SKM-1 (cell line): ENCODE measurements around the gene SLC46A3.
"Not testable (repeated sequence)": the region's sequence is repeated elsewhere in the genome, so short reads cannot be mapped to it uniquely, and the experiment has no call there.

Experiments used
- DNase-seq: peaks from one replicate; lab custom pipeline; 2025; ENCODE audit not compliant: unreplicated experiment; lab: John Stamatoyannopoulos, UW

Gene SLC46A3

DNA sequence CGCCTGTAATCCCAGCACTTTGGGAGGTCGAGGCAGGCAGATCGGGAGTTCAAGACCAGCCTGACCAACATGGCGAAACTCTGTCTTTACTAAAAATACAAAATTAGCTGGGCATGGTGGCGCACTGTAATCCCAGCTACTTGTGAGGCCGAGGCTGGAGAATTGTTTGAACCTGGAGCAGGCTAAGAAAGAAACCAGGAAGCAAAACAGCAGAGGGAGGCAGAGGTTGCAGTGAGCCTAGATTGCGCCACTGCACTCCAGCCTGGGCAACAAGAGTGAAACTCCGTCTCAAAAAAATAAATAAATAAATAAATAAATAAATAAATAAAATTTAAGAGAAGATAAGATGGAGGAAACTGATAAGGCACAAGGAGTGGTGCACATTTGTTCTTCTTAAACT is 35.6 kb downstream of the SLC46A3 start:
- DNase-seq: not testable (repeated sequence)

DNA sequence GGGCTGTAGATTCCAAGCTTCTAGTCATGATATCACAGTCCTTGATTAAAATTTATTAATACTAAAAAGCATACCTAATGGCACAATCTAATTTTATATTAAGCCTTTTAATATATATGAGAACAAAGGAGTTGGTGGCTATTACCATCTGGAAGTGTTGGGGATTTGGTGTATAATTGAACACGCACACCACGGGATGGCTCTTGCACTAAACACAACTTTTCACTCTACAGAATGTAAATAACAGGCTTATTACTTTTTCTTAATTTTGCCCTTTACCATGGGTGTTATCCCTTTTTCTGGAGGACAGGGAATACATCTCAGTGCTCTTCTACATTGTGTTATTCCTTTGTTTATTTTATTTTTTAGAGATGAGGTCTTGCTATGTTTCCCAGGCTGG is 38.2 kb downstream of the SLC46A3 start:
- no peak for DNase-seq

DNA sequence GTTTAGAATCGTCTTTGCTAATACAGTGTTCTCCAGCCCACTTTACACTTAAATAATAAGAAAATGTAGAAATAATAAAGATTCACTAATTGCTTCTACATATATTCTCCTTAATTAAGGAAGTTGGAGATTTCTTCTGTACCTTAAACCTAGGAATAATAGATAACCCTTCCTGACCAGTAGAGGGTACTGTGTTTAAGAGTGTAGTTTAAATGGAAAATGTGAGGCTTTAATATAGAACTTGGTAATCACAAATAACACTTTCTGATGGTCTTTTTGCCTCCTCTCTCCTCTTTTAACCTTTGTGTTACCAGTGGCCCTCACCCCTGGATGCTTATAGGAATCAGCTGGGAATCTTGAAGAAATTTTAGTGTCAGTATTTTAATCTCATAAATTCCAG is 39.1 kb downstream of the SLC46A3 start:
- DNase-seq: no peak

DNA sequence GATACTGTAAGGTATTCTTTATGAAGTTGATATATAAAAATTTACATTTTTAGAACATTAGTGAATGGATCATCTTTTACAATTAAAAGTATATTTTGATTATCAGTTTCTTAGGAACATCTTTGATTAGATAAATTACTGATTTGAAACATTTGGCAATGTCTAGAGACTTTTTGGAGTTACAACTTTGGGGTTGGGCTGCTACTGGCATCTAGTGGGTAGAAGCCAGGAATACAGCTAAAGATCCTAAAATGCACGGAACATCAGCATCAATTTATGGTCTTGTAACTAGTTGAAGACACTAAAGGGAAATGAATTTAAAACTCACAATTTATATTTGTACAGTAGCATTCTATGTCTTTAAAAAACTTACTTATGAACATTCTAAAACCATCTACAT is 40.0 kb downstream of the SLC46A3 start:
- no peak for DNase-seq

DNA sequence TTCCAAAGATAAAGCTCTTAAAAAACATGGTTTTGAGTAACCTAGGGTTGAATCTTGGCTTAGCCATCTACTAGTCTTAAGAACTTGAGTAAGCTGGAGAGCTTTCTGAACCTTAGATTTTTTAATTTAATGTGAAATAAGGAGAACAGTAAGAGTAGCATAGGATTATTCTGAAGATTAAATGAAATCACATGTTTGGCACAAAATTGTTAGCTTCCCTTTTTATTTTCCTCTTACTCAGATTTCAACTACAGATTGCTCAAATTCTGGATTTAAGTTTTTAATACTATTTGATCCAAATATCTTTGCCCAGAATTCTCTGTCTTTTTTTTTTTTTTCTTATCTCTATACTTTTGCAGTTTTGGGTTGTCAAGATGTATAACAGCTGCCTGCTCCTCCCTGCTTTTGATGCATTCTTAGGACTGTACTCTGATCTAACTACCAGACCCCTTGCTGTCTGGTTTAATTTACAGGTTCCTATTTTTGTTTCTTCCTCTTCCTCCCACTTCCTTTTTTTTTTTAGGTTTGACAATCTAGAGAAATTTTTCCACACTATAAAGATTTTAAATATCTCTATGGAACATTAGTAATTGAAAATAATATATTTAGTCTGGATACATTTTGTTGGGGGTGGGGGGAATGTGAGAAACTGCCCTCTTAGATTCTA is 47.5 kb downstream of the SLC46A3 start:
- peak; percentile 55 for DNase-seq

DNA sequence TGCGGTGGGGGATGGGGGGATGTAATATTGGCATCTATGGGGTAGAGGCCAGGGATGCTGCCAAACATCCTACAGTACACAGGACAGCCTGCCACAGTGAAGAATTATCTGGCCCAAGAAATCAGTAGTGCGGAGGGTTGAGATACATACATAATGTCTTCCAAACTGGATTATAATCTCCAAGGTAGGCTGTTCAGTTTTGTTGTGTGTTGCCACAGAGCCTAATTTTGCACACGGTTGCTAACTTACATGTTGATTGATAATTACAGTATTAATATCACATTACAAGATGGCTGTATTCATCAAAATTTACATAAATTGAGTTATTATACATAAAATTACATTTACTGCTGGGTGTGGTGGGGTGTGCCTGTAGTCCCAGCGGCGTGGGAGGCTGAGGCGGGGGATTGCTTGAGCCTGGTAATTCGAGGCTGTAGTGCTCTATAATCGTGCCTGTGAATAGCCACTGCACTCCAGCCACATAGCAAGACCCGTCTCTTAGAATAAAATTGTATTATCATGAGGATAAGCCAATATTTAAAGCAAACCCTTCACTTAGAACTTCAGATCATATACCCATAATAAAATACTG is 51.8 kb downstream of the SLC46A3 start:
- DNase-seq: no peak

DNA sequence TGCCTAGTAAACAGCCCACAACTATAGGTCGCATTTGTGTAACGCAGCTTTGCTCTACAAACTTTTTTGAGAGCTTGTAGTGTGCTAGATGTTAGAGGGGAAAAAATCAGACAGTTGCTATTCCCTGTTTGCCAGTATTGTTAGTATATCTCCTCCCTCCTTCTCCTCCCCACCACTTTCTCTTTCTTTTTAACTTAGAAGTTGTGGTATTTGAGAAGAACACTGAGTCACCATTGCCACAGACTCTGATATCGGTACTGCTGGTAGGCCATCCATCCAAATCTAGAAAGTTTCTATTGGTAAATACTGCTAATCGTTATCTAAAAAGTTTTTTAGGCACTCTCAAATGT is 59.2 kb downstream of the SLC46A3 start:
- DNase-seq: no peak

DNA sequence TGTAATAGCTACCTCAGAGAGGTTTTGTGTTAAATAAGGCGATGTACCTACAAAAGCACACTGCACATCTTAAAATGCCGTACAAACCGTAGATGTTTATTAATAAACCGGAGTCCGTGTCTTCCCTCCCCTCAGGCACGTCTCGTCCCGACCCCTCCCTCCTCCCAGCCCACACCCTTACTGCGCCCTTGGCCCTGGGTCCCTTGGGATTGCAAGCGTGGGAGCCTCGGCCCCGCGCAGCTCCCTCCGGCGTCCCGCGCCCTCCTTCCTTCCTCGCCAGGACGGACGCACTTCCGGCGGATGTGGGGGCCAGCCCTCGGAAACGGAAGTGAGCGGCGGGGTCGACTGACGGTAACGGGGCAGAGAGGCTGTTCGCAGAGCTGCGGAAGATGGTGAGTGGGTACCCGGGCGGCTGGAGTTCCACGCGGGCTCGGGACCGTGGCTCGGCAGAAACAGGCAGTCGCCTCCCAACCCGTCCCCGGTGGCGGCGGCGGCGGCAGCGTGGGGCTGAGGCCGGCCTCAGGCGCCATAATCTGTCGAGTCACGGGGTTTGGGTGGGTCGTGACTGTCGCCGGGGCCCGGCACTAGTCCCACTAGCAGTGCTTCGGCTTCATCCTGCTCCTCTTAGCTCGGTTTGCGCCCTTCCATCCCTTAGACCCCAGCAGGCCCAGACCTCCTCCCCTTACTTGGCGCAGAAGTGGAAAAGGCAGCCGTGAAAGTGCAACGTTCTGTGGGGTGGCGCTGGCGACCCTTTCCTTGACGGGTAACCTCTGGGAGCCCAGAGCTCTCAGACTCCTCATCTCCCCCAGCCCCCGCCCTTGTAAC is 59.8 kb downstream of the SLC46A3 start, which contains the start of gene POMP:
Gene POMP (plus strand): TSS at position 335 of the 825 bp plus-strand sequence. CDS start 55 bp downstream, at position 390.
- peak; percentile 77 for DNase-seq

DNA sequence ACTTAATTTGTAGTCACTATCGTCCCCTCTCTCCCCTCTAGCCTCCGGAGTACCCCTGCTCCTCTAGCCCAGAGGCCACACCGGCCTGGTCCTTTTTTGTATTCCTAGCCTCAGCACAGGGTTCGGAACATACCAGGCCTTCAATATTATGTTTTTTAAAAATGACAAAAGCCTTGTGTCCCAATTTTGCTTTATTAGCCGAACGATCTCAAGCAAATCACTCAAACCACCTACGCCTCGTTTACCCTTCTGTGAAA is 60.3 kb downstream of the SLC46A3 start:
- no peak for DNase-seq

DNA sequence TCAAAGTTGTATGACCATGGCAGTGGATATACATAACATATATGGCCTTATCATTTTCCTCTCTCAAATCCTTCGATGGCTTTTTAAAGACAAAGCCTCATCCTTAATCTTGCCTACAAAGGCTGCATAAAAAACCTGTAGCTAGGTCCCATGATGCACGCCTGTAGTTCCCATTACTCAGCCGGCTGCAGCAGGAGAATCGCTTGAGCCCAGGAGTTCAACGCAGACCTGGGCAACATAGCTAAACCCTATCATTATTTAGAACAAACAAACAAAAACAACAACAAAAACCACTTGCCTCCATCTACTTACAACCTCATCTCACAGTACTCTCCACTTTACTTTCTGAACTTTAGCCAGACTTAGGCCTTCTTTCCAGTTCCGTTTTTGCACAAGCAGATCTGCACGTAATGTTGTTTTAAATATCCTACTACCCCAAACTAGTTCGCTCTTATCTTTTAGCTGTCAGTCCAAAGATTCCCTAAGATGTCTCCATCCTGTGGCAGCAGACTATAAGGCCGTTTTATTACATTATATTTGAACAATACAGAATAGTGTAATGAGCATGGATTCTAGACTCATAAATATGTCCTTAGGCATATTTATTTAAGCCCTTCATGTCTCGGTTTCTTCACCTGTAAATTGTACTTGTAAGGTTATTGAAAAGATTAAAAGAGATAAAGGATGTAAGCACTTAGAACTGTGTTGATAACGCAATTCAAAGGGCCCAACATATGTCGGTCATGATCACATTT is 60.8 kb downstream of the SLC46A3 start:
- DNase-seq: no peak

DNA sequence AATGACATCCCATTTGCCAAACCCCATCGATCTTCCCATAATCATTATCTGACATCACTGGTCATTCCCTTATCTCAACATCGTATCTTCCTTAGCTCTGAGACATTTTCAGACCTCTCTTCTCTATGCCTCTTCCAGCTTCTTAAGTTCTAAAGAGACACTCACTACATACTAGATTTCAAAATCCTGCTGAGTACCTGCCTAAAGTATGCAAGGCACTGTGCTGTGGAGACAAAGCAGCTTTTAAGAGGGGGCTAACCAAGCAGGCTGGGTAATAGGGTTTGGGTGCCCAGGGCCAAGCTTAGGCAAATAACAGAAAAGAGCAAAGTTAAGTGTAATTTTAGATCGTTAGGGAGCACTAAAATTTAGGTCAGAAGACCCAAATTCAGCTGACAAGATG is 63.2 kb downstream of the SLC46A3 start:
- DNase-seq: no peak

DNA sequence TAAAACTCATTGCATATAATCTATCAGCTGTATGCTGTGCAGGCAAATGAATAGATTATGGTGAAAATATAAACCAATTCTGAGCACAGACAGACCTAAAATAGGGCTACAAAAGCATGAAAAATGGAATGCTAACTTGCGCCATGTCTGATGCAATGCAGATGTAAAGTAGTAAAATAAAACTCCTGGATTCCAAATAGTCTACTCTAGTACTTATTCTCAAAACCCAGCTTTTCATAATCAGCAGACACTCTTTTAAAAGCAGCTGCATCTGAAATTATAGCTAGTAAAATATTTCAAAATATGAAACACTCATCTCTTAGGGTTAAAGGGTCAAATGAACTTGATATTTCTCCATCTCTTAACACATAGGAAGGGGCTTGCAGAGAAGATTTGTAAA is 64.5 kb downstream of the SLC46A3 start:
- DNase-seq: no peak

DNA sequence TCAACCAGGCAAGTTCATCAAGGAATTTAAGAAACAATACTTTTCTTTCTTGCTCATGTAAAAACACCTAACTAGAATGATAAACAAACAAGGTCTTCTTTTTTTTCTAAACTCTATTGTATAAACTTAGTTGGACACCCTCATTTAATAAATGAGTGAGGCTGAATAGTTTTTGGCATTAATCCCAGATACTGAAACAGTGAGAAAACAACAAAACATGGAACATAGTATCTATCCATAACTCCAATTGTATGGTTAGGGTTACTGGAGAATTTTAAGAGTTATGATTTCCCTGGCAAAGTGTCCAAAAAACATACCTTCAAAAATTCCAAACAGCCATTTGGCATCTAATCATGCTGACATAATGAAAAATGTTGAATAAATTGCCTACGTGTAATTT is 65.7 kb downstream of the SLC46A3 start:
- DNase-seq: no peak

DNA sequence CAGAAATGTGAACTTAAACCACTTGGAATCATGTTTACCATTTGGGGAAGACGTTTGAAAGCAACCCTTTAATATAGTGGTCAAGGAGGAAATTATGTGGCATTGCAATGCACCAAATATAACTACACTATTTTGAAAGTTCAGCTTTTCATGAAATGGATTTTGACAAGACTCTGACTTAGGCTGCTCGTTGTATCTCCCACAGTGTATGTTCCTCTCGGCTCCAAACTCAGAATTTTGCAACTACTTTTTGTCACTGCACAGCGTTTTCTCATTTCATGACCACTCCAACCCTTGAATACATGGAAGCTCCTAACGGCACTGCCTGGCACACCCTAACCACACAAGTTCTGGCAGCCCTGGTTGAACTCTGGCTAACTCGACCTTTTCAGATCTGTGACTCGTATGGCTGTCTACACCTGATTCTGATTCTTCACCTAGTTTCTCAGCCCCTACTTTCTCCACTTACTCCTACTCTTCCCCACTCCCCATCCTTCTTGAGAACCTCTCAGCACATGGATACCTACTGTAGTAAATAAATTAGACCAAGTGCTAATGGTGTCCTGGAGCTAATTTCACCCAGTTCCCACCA is 66.9 kb downstream of the SLC46A3 start:
- no peak for DNase-seq

DNA sequence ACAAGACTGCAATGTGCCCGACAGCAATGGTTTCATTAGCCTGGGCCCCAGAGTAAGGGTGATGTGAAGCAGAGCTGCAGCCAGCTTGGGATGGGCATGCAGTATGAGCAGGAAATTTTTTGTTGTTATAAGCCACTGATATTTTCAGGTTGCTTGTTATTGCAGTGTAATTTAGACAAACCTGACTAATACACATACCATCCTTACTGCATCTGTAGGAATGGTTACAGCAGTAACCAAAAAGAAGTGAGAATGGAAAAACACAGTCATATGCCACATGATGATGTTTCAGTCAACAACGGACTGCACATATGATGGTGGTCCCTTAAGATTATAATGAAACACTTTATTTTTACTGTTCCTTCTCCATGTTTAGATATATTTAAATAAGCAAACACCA is 68.5 kb downstream of the SLC46A3 start:
- DNase-seq: no peak
